ENCODE data around the gene CYTL1. TPM values are rescaled to one million over a fixed set of nuclear protein-coding genes. Genes with fewer than 3 reads are reported as not detected.
"Not testable (repeated sequence)": the region's sequence is repeated elsewhere in the genome, so short reads cannot be mapped to it uniquely, and the experiment has no call there.

The CYTL1 gene
- polyA plus RNA-seq, 1 donor from 2014 or later = not detected

DNA sequence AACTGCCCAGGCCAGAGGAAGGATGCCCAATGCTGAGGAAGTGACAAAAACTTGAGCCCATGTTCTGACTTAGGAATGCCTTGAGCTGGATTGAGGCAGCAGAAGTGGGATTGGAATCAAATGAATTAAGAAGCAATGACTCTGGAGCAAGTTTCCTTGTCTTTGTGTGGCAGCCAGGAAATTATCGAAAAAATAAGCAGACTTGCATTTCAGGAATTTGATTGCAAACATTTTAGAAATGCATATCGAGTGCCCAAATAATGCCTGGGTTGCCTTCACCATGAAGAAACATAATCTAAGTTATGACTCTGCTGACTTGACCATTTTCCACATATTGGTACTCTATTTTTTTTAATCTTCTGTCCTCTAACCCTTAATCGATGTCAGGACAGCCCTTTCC lies 9.5 kb downstream of the CYTL1 start:
- no peak overlapping the region for H3K27ac ChIP-seq (ENCODE audit: low read length)
- H3K4me3 ChIP-seq (ENCODE audit: low read length) = no peak overlapping the region
- no peaks in the 10 kb centered on the region for H3K36me3 ChIP-seq (ENCODE audit: insufficient read depth, low read length)
- no peaks in the 10 kb centered on the region for H3F3A ChIP-seq (ENCODE audit: insufficient read depth, low read length, poor library complexity, severe bottlenecking)
- H3K9me2 ChIP-seq (ENCODE audit: insufficient read depth, low read length) = no peaks in the 10 kb centered on the region
- H3K9me3 ChIP-seq (ENCODE audit: low read length) = no peaks in the 10 kb centered on the region
- no peak overlapping the region for H2AFZ ChIP-seq (ENCODE audit: low read depth, low read length)
- no peaks in the 10 kb centered on the region for H3K27me3 ChIP-seq (ENCODE audit: insufficient read depth, low read depth, low read length)
- TF ChIP-seq TAF1 (IDR thresholded peaks at IDR 0.05; ENCODE audit: low read depth) (no peak), SMC3 (conservative IDR thresholded peaks at IDR 0.05; ENCODE audit: poor library complexity) (no peak), RAD21 (conservative IDR thresholded peaks at IDR 0.05) (no peak), EZH2 (IDR thresholded peaks at IDR 0.05; ENCODE audit: borderline replicate concordance, insufficient read depth, low read length, poor library complexity, severe bottlenecking) (no peak), MXI1 (conservative IDR thresholded peaks at IDR 0.05; ENCODE audit: poor library complexity, severe bottlenecking) (no peak), EP300 (conservative IDR thresholded peaks at IDR 0.05; ENCODE audit: poor library complexity, severe bottlenecking) (no peak), POLR2AphosphoS5 (IDR thresholded peaks at IDR 0.05) (no peak)
- TF ChIP-seq, protein P1, sequence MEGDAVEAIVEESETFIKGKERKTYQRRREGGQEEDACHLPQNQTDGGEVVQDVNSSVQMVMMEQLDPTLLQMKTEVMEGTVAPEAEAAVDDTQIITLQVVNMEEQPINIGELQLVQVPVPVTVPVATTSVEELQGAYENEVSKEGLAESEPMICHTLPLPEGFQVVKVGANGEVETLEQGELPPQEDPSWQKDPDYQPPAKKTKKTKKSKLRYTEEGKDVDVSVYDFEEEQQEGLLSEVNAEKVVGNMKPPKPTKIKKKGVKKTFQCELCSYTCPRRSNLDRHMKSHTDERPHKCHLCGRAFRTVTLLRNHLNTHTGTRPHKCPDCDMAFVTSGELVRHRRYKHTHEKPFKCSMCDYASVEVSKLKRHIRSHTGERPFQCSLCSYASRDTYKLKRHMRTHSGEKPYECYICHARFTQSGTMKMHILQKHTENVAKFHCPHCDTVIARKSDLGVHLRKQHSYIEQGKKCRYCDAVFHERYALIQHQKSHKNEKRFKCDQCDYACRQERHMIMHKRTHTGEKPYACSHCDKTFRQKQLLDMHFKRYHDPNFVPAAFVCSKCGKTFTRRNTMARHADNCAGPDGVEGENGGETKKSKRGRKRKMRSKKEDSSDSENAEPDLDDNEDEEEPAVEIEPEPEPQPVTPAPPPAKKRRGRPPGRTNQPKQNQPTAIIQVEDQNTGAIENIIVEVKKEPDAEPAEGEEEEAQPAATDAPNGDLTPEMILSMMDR (IDR thresholded peaks at IDR 0.05; ENCODE audit: poor library complexity, severe bottlenecking) = no peak
- TF ChIP-seq, protein P2, sequence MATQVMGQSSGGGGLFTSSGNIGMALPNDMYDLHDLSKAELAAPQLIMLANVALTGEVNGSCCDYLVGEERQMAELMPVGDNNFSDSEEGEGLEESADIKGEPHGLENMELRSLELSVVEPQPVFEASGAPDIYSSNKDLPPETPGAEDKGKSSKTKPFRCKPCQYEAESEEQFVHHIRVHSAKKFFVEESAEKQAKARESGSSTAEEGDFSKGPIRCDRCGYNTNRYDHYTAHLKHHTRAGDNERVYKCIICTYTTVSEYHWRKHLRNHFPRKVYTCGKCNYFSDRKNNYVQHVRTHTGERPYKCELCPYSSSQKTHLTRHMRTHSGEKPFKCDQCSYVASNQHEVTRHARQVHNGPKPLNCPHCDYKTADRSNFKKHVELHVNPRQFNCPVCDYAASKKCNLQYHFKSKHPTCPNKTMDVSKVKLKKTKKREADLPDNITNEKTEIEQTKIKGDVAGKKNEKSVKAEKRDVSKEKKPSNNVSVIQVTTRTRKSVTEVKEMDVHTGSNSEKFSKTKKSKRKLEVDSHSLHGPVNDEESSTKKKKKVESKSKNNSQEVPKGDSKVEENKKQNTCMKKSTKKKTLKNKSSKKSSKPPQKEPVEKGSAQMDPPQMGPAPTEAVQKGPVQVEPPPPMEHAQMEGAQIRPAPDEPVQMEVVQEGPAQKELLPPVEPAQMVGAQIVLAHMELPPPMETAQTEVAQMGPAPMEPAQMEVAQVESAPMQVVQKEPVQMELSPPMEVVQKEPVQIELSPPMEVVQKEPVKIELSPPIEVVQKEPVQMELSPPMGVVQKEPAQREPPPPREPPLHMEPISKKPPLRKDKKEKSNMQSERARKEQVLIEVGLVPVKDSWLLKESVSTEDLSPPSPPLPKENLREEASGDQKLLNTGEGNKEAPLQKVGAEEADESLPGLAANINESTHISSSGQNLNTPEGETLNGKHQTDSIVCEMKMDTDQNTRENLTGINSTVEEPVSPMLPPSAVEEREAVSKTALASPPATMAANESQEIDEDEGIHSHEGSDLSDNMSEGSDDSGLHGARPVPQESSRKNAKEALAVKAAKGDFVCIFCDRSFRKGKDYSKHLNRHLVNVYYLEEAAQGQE (IDR thresholded peaks at IDR 0.05; ENCODE audit: borderline replicate concordance) = no peak
- no peaks in the 10 kb centered on the region for H4K20me1 ChIP-seq (ENCODE audit: insufficient read depth)
- H3K4me2 ChIP-seq (ENCODE audit: low read length) = no peak overlapping the region
- H3K79me2 ChIP-seq (replicated peaks; ENCODE audit: insufficient read depth, low read length) = no peaks in the 10 kb centered on the region
- no peak overlapping the region for H3K9ac ChIP-seq (ENCODE audit: low read length)

DNA sequence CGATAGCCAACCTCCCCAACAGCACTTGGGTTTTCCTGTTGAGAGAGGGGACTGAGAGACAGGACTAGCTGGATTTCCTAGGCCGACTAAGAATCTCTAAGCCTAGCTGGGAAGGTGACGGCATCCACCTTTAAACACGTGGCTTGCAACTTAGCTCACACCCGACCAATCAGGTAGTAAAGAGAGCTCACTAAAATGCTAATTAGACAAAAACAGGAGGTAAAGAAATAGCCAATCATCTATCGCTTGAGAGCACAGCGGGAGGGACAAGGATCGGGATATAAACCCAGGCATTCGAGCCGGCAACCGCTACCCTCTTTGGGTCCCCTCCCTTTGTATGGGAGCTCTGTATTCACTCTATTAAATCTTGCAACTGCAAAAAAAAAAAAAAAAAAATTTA lies 12.3 kb downstream of the CYTL1 start:
- not testable (repeated sequence) for H3K27ac ChIP-seq (ENCODE audit: low read length); H3K9me2 ChIP-seq (ENCODE audit: insufficient read depth, low read length); H3K9me3 ChIP-seq (ENCODE audit: low read length); H3K27me3 ChIP-seq (ENCODE audit: insufficient read depth, low read depth, low read length); H3K9ac ChIP-seq (ENCODE audit: low read length); H2AFZ ChIP-seq (ENCODE audit: low read depth, low read length); H3F3A ChIP-seq (ENCODE audit: insufficient read depth, low read length, poor library complexity, severe bottlenecking); H3K4me2 ChIP-seq (ENCODE audit: low read length); H3K36me3 ChIP-seq (ENCODE audit: insufficient read depth, low read length); H4K20me1 ChIP-seq (ENCODE audit: insufficient read depth); H3K4me3 ChIP-seq (ENCODE audit: low read length); H3K79me2 ChIP-seq (replicated peaks; ENCODE audit: insufficient read depth, low read length)

DNA sequence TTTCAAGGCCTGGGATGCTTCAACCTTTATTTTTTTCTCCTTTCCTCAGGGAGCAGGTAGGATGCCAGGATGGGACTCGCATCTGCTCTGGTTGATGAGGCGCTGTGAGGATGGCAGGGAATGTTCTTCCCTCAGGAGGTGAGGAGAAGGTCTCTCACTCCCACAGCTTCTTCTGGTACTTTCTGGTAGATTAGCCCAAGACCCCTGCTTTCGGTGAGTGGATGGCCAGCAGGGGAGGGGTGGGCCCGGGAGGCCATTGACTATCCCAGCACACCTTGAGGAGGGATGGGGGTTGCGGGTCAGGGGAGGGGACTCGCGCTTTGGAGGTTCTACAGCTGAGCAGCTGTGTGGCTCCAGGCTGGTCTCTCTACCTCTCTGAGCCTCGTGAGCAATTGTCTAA lies 14.8 kb downstream of the CYTL1 start:
- Histone ChIP-seq H3K79me2 (replicated peaks; ENCODE audit: insufficient read depth, low read length) (no peaks in the 10 kb centered on the region), H3K9me3 (ENCODE audit: low read length) (no peaks in the 10 kb centered on the region), H2AFZ (ENCODE audit: low read depth, low read length) (no peak overlapping the region), H3K27ac (ENCODE audit: low read length) (no peak overlapping the region), H4K20me1 (ENCODE audit: insufficient read depth) (no peaks in the 10 kb centered on the region), H3K9me2 (ENCODE audit: insufficient read depth, low read length) (no peaks in the 10 kb centered on the region), H3F3A (ENCODE audit: insufficient read depth, low read length, poor library complexity, severe bottlenecking) (no peaks in the 10 kb centered on the region), H3K27me3 (ENCODE audit: insufficient read depth, low read depth, low read length) (no peaks in the 10 kb centered on the region), H3K4me2 (ENCODE audit: low read length) (no peak overlapping the region), H3K36me3 (ENCODE audit: insufficient read depth, low read length) (no peaks in the 10 kb centered on the region), H3K9ac (ENCODE audit: low read length) (no peak overlapping the region), H3K4me3 (ENCODE audit: low read length) (no peak overlapping the region)
- TF ChIP-seq RAD21 (conservative IDR thresholded peaks at IDR 0.05) (no peak), EZH2 (IDR thresholded peaks at IDR 0.05; ENCODE audit: borderline replicate concordance, insufficient read depth, low read length, poor library complexity, severe bottlenecking) (no peak), MXI1 (conservative IDR thresholded peaks at IDR 0.05; ENCODE audit: poor library complexity, severe bottlenecking) (no peak), TAF1 (IDR thresholded peaks at IDR 0.05; ENCODE audit: low read depth) (no peak), POLR2AphosphoS5 (IDR thresholded peaks at IDR 0.05) (no peak)
- TF ChIP-seq, protein P1 (IDR thresholded peaks at IDR 0.05; ENCODE audit: poor library complexity, severe bottlenecking) = no peak
- TF ChIP-seq, protein P2 (IDR thresholded peaks at IDR 0.05; ENCODE audit: borderline replicate concordance) = no peak
